Measurements from ENCODE around the gene DHX35. TPM values are rescaled to one million over a fixed set of nuclear protein-coding genes. Genes with fewer than 3 reads are reported as not detected.

DHX35 gene
- total RNA-seq, 1 donor from 2014 or later = 6.1 TPM

Other genes with a start within 250 kb of the DHX35 start
- gene SLC32A1, start 237.9 kb upstream of the DHX35 start, total RNA-seq = not detected in 2 replicates
- 9.8 and 10.0 TPM in 2 replicates for gene ACTR5, start 213.9 kb upstream of the DHX35 start, total RNA-seq
- gene PPP1R16B, start 156.6 kb upstream of the DHX35 start, total RNA-seq = not detected in 2 replicates
- 56.7 and 72.8 TPM in 2 replicates for gene FAM83D, start 35.9 kb upstream of the DHX35 start, total RNA-seq